HG02642 (cell line): ENCODE data around the gene THEMIS2.
A peak's percentile ranks its signal among the peaks of the same experiment; 100 is the strongest.
"Not testable (repeated sequence)": the region's sequence is repeated elsewhere in the genome, so short reads cannot be mapped to it uniquely, and the experiment has no call there.

Experiments
- ATAC-seq: cut with Tn5 transposase; IDR thresholded peaks from one replicate; pipeline ENCODE4 v1.9.1; 2021; ENCODE audit warnings: mild to moderate bottlenecking; ENCODE audit not compliant: unreplicated experiment, poor library complexity

Gene THEMIS2

DNA sequence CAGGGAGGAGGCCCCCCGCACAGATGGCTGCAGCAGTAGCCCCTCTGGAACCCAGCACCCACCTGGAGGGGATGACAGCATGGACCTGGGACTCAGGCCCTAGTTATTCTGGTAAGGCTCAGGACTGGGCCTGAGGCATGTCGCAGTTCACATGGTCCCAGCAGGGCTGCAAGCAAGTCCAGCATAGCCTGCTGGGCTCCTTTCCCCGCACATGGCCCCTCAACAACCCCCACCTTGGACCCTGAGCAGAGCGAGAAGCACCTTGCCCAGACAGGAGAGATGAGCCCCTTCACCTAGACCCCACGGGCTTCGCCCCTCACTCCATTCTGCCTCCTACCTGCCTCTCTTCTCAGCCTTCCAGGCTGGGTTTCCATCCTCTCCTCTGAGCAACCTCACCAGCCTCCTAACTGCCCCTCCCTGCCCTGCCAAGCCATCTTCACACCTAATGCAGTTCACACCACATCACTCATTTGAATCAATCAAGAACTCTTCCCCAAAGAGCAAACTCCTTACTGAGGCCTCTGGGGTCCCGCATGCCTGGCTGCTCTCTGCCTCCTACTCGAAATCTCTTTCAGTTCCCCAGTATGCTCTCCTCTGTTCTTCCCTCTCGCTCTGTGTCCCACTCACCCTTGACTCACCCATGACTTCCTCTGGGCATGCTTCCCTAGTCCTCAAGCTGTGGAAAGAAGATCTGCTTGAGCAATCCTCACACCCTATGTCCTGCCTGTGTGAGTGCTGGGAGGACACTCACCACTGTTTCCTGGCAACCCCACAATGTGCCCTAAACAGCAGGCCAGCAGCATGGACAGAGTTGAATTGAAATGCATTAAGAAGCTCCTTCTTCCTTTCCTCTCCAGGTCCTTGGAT is 9.4 kb upstream of the THEMIS2 start:
- ATAC-seq = no peak

DNA sequence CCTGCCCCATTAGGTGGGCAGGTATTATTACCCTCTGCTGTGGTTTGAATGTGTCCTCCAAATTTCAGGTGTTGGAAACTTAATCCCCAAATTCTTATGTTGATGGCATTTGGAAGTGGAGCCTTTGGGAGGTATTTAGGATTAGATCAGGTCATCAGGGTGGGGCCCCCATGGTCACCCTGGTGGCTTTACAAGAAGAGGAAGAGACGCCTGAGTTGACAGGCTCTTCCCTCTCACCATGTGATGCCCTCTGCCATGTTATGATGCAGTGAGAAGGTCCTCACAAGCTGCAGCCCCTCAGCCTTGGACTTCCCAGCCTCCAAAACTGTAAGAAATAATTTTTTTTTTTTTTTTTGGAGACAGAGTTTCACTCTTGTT is 8.8 kb upstream of the THEMIS2 start:
- no peak for ATAC-seq

DNA sequence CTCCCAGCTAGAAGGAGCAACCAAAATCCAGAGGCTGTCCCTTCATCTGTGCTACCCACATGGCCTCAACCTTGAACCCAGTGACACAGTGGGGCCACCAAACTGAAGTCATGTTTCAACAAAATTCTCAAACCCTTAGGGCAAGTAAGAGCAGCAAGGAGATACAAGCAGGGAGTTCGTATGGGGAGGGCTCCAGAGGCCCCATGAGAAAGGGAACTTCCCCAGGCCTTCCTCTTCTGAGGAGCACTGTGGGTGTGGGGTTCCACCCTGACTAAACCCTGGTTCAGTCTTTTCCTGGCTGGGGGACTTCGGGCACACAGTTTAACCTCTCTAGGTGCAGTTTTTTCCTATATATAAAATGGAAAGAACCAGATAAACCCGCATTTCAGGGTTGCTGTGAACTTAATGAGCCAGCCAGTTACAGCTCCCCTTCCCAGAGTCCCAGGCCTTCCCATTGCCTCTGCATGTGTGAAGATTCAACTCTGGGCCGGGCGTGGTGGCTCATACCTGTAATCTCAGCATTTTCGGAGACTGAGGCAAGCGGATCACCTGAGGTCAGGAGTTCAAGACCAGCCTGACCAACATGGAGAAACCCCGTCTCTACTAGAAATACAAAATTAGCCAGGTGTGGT is 8.0 kb upstream of the THEMIS2 start:
- no peak for ATAC-seq

DNA sequence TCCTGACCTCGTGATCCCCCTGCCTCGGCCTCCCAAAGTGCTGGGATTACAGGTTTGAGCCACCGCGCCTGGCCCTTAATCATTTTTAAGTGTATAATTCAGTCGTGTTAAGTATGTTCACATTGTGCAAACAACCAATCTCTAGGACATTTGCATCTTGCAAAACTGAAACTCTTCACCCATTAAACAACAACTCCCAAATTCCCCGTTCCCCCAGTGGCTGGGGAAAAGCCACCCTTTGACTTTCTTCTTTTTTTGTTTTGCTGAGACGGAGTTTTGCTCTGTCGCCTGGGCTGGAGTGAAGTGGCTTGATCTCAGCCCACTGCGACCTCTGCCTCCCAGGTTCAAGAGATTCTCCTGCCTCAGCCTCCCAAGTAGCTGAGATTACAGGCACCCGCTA is 6.5 kb upstream of the THEMIS2 start:
- ATAC-seq = no peak

DNA sequence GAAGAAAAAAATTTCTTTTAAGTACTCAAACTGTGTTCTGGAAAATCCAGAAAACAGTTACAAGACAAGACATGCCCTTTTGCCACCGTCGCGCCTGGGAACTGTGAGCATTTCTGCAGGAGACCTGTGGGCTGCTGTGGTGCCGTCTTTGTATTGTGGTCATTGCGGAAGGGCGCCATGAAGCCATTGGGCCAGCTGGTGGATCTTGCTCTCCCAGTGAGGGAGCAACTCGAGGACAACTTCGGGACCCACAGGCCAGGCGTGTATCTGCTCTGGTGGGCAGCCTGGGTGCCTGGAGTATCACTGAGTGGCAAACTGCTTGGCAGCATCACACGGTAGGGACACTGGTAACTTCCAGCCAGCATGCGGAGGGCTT is 3.8 kb upstream of the THEMIS2 start:
- no peak for ATAC-seq

DNA sequence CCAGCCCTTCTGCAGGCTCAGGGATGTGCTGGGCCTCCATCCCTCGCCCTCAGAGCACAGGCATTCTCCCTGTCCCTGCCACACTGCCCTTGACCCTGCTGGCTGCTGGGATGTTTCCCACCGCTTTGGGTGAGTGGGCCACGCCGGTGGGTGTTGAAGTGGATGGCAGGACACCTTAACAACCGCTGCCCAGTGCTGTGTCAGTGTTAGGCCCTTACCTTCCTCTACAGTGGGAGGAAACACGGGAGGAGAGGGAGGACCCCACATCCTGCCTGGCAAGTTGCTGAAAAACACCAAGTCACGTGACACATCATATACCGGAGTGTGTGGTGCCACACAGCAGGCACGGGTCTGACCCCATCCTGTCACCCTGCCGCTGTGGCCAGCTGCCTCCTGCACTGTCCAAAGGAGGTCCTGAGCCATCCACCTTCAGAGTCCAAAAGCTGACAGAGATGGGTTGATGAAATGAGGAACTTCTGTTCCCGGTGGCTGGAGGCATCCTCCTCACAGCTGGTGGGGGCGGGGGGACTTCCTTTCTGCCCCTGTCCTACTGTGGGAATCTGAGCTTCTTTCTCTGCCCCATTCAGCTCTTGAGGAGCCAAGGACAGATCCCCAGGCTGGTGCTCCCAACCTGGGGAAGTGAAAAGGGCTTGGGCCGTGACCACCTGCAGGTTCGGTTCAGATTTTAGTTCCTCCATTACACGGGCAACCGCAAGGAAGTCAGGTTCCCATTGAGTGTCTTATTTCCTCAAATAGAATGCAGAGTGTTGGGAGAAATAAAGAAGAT is 3.2 kb upstream of the THEMIS2 start:
- peak; percentile 39 for ATAC-seq

DNA sequence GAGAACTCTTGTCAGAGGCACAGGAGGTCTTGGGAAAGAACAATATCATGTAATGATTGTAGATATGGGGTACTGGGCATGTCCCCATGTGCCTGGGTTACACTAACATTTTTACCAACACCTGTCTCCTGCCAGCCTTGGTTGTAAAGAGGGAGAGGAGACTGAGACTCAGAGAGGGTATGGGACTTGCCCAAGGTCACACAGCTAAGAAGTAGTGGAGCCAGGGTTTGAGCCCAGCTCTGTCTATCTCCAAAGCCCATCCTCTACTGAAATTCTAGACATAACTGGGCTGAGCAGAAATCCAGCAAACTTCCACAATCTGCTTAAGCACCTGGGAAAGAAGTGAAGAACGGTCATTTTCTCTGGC is 2.6 kb upstream of the THEMIS2 start:
- no peak for ATAC-seq

DNA sequence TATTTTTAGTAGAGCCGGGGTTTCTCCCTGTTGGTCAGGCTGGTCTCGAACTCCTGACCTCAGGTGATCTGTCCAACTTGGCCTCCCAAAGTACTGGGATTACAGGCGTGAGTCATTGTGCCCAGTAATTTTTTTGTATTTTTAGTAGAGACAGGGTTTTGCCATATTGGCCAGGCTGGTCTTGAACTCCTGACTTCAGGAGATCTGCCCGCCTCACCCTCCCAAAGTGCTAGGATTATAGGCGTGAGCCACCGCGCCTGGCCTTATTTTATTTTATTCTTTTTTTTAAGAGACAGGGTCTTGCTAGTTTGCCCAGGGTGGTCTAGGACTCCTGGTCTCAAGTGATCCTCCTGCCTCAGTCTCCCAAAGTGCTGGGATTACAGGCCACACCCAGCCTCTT is 1.3 kb upstream of the THEMIS2 start:
- ATAC-seq = not testable (repeated sequence)

DNA sequence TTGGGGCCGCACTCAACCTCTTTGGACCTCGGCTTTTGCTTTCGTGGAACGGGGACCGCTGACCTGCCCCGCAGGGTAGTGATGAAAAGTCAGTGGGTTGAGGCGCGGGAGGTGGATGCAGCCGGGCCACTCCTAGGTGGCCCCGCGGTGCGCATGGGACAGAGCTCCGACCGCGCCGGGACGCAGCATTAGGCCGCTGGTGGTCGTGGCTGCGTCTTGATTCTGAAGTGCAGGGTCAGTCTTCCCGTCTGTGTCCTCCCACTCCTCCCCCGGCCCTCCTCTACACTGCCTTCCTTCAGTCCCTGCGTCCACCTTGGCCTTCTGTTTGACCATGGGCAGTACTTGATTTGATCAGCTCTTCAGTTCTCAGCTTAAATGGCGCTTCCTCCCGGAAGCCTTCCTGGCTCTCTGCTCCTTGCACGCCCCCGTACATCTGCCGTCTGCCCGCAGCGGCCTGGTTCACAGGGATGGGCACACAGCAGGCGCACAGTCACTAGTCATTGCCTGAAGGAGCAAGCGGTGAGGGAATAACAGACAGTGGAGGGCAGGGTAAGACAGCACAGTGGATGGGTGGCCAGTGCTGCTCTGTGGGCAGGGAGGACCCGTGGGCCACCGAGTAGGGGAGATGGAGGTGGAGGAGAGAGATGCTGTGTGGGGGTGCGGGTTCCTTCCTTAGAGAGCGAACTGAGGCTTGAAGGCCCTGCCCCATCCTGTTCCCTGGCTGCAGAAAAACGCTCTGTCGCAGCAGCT is 633 bp downstream of the THEMIS2 start:
- ATAC-seq = no peak

DNA sequence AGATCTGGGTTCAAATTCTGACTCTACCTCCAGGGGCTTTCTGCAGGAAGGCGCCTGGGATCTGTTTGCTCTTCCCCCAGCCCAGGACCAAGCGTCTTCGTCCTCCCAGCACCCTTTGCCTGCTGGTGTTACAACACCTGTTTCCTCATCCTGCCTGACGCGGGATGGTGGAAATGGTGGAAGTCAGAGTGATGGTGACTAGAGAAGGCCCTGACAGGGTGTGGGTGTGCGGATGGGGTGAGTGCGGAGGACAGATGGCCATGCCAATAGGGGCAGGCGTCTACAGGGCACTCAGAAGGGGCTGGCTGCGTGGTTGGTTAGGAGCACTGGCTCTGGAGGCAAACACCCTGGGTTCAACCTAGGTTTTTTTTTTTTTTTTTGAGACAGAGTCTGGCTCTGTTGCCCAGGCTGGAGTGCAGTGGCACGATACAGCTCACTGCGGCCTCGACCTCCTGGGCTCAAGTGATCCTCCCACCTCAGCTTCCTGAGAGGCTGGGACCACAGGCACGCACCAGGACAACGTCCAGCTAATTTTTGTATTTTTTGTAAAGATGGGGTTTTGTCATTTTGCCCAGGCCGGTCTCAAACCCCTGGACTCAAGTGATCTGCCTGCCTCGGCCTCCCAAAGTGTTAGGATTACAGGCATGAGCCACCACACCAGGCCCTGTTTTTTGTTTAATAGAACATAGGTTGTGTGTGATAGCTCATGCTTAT is 1.5 kb downstream of the THEMIS2 start:
- ATAC-seq = no peak

DNA sequence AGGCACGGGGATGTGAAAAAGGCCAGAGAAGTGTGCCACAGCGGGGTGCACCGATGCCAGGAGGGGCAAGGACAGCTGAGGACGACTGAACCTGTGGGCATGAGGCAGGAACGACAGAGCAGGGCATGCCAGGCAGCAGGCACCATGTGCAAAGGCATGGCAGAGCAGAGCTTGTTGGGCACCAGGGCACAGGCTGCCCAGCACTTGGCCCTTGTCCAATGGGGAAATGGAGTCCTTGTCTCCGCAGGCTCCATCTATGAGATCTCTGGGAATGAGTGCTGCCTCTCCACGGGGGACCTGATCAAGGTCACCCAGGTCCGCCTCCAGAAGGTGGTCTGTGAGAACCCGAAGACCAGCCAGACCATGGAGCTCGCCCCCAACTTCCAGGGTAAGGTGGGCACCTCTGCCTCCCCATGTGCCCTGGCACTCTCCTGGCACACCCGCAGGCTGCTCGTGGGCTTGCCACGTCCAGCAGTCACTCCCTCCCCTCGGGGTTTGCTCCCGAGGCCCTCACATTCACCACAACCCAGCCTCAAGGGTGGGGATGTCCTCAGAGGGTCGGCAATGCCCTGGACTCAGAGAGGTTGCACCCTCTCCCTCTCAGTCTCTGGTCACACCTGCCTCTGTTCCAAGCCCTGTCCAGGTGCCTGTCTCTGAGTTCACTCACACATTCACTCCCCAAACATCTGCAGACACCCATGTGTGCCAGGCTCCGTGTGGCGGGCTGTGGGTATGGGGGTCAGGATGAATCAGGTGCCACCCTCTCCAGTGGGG is 4.2 kb downstream of the THEMIS2 start:
- no peak for ATAC-seq

DNA sequence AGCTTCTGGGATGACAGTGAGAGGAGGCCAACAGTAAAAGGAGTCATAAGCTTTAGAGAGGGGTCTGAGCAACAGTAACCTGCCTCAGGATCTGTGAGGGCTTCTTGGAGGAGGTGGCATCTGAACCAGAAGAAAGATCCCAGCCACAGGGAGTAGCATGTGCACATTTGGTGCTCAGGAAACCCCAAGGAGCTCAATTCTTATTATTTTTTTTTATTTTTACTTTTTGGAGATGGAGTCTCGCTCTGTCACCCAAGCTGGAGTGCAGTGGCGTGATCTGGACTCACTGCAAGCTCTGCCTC is 4.7 kb downstream of the THEMIS2 start:
- no peak for ATAC-seq

DNA sequence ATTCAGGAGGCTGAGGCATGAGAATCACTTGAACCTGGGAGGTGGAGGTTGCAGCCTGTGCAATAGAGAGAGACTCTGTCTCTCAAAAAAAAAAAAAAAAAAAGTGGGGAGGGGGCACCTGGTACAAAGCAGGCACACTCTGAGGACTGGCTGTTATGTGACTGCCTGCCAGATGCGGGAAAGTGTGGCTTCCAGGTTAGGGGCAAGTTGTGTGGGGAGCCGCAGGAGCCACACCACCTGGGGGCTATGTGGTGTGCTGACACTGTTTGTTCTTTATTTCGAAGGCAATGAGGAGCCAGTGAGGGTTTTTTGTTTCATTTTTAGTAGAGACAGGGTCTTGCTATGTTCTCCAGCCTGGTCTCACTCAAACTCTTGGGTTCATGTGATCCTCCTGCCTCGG is 5.7 kb downstream of the THEMIS2 start:
- ATAC-seq = no peak

DNA sequence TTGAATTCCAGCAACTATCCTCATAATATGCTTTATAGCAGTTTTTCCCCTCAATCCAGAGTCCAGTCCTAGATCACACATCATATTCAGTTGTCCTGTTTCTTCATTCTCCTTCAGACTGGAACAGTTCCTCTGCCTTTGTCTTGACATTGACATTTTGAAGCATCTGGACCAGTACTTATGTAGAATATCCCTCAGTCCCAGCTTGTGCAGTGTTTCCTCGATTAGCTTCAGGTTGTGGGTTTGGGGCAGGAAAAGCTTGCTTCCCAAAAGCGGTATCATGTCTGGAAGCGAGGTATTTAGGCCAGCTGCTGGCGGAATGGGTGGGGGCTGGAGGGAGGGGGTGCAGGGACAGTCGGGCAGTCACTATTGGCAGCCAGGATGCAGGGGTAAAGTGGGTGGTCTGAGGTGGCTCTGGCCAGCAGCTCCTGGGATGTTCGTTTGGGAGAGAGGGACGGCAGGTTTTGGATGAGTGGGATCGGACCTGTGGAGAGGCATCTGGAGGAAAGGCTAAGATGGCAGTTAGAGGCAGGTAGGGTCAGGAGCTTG is 6.5 kb downstream of the THEMIS2 start:
- ATAC-seq = no peak

DNA sequence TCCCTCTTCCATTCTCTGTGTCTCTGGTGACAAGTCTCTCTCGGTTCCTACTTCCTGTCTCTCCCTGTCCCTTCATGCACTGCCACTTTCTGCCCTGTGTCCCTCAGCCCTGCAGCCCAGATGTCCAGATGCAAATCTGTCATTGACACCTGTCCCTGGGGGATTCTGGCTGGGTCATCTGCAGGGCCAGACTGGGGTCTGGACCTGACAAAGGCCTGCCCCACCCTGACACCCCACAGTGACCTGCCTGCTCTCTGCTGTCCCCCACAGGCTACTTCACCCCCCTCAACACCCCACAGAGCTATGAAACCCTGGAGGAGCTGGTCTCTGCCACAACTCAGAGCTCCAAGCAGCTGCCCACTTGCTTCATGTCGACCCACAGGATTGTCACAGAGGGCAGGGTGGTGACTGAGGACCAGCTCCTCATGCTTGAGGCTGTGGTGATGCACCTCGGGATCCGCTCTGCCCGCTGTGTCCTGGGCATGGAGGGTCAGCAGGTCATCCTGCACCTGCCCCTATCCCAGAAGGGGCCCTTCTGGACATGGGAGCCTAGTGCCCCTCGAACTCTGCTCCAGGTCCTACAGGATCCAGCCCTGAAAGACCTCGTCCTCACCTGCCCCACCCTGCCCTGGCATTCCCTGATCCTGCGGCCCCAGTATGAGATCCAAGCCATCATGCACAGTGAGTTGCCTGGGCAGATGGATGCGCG is 7.2 kb downstream of the THEMIS2 start:
- no peak for ATAC-seq

DNA sequence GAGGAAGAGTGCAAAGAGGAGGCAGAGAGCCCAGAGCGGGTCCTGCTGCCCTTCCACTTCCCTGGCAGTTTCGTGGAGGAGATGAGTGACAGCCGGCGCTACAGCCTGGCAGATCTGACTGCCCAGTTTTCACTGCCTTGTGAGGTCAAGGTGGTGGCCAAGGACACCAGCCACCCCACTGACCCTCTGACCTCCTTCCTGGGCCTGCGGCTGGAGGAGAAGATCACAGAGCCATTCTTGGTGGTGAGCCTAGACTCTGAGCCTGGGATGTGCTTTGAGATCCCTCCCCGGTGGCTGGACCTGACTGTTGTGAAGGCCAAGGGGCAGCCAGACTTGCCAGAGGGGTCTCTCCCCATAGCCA is 10.2 kb downstream of the THEMIS2 start:
- no peak for ATAC-seq

DNA sequence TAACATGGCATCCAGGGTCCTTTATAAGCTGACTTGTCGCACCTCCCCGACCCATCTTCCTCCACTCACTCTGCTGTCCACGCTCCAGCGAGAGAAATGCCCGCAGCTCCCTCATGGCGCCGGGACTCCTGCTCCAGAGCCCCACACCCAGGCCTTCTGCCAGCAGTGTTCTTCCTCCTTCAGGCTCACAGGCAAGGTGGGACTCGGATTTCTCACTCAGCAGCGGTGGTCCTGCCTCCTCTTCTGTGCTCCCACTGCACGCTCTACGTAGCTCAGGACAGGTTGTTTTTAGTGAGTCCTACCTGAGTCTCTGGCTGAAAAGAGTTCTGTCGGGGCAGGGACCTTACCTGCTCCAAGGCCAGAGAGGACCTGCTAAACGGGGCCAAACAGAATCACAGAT is 11.2 kb downstream of the THEMIS2 start:
- no peak for ATAC-seq

DNA sequence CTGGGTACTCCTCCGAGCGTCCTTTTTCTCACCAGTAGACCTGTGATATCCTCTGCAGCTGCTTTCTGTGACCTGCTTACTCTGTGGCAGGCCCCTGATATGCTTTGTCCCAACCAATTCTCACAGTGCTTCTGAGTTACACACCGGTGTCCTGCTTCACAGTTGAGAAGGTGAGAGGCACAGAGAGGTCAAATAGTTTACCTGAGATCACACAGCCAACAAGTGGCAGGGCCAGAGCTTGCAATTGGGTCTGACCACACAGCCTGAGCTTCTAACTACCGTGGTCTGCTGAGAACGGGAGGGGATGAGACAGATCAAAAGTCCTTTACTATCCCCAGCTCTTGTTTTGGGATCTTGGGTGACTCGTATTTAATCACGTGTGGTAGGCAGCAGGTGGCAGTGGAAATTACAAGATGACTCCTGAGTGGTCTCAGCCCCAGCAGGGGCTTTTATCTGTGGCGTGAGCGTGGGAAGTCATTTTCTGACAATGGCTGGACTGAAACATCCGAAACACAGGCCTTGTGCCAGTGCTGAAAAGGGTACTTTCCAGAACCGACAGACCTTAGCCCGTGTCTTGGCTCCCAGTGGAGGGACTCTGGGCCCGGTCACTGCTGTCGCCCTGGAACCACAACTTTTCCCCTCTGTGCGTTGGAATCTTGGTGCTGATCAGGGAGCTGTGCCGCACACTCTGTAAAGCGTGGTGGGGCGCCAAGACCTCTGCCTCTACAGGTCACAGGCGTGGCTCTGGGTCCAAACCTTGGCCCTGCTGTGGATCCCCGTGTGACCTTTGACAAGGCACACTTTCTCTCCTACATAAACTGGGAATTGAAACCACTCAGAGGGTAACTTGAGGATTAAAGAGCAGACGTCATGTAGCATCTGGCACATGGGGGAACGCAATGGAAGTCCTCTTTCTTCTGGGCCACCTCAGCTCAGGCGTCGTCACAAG is 11.9 kb downstream of the THEMIS2 start:
- peak; percentile 52 for ATAC-seq
